Caco-2 (cell line): ENCODE measurements around the gene PADI3. TPM values are rescaled to one million over a fixed set of nuclear protein-coding genes. Genes with fewer than 3 reads are reported as not detected.
A peak's percentile ranks its signal among the peaks of the same experiment; 100 is the strongest.

Experiments used
- Bru-seq: library from RNA; stranded (reverse); fragments of 400-500 nt; gene quantifications from one replicate; lab custom pipeline; 2021; lab: Mats Ljungman, UMichigan
- BruChase-seq, 2 experiments: library from RNA; stranded (reverse); fragments of 400-500 nt; gene quantifications; one replicate each; lab custom pipeline; 2021; lab: Mats Ljungman, UMichigan
- BruUV-seq: library from RNA; stranded (reverse); fragments of 400-500 nt; replicated peaks from 2 replicates; lab custom pipeline; 2021; lab: Mats Ljungman, UMichigan
- CTCF ChIA-PET: fragments of 300-600 bp; sonication (Branson Sonifier 250); formaldehyde crosslinking; loops from one replicate; lab custom pipeline; 2022; ENCODE audit warnings: antibody characterized with exemption; lab: Charles Lee
- POLR2A ChIA-PET: fragments of 300-600 bp; sonication (Branson Sonifier 250); formaldehyde crosslinking; loops from one replicate; lab custom pipeline; 2022; ENCODE audit warnings: antibody characterized with exemption; lab: Charles Lee
- DNase-seq, 2 experiments: peaks; one replicate each; pipeline versions ENCODE4 v3.0.0 to v3.0.0-alpha.2; 2020 to 2022
- H3K27me3 ChIP-seq: replicated peaks from 2 replicates; pipeline ENCODE4 v1.6.0; 2011; ENCODE audit warnings: low read length; ENCODE audit not compliant: control insufficient read depth, insufficient read depth
- H3K36me3 ChIP-seq: 2 replicates; pipeline ENCODE4 v1.5.1; 2011; ENCODE audit warnings: low read length; ENCODE audit not compliant: control insufficient read depth, insufficient read depth
- H3K4me1 ChIP-seq: fragments of 250-450 bp; sonication (Bioruptor Pico); 2 replicates; pipeline ENCODE4 v1.5.1; 2020; ENCODE audit warnings: mild to moderate bottlenecking
- H3K4me3 ChIP-seq: 2 replicates; pipeline ENCODE4 v1.5.1; 2011; ENCODE audit warnings: low read depth, mild to moderate bottlenecking, control low read depth, low read length
- H3K9me3 ChIP-seq: fragments of 250-450 bp; sonication (Bioruptor Pico); 2 replicates; pipeline ENCODE4 v1.5.1; 2020; ENCODE audit warnings: mild to moderate bottlenecking, moderate library complexity
- H3K27ac Mint-ChIP-seq: one replicate; pipeline ENCODE4 v1.8.0; 2022; ENCODE audit warnings: mixed read lengths; ENCODE audit not compliant: unreplicated experiment
- H3K27me3 Mint-ChIP-seq: one replicate; pipeline ENCODE4 v1.8.0; 2022; ENCODE audit warnings: mixed read lengths; ENCODE audit not compliant: insufficient read depth, unreplicated experiment
- H3K36me3 Mint-ChIP-seq: one replicate; pipeline ENCODE4 v1.8.0; 2022; ENCODE audit warnings: mild to moderate bottlenecking, mixed read lengths; ENCODE audit not compliant: insufficient read depth, unreplicated experiment
- H3K4me1 Mint-ChIP-seq: one replicate; pipeline ENCODE4 v1.8.0; 2022; ENCODE audit warnings: low read depth, mixed read lengths; ENCODE audit not compliant: unreplicated experiment
- H3K4me3 Mint-ChIP-seq: one replicate; pipeline ENCODE4 v1.8.0; 2022; ENCODE audit warnings: mild to moderate bottlenecking, moderate library complexity, mixed read lengths; ENCODE audit not compliant: unreplicated experiment
- H3K9me3 Mint-ChIP-seq: one replicate; pipeline ENCODE4 v1.8.0; 2022; ENCODE audit warnings: mixed read lengths; ENCODE audit not compliant: unreplicated experiment
- intact Hi-C: fragments of 100-400 bp; cut with micrococcal nuclease; formaldehyde crosslinking; loops from one replicate; pipeline ENCODE4 v1.10.0; 2022; ENCODE audit not compliant: unreplicated experiment
- long read RNA-seq: library from polyadenylated mRNA; stranded (forward); transcript quantifications from one replicate; pipeline ENCODE4 v2.0.0, GENCODE V29; 2022
- total RNA-seq: library from RNA; stranded (reverse); gene quantifications from 2 replicates; pipeline ENCODE4 v1.2.3, GENCODE V29; 2022
- TF ChIP-seq, protein P1 (sequence below), 2 experiments: fragments of 200-600 bp in 1 of 2; IDR thresholded peaks; 1 replicate in 1 of 2; 2 replicates in 1 of 2; pipeline versions ENCODE4 v1.5.1 to v1.8.0; 2011 to 2022; ENCODE audit warnings: antibody characterized with exemption in 1 of 2, control low read depth in 1 of 2, inconsistent platforms in 1 of 2, low read depth in 1 of 2, low read length in 1 of 2, mild to moderate bottlenecking in 1 of 2, moderate library complexity in 1 of 2; ENCODE audit not compliant: insufficient read depth in 1 of 2, severe bottlenecking in 1 of 2, unreplicated experiment in 1 of 2

The PADI3 gene, protein sequence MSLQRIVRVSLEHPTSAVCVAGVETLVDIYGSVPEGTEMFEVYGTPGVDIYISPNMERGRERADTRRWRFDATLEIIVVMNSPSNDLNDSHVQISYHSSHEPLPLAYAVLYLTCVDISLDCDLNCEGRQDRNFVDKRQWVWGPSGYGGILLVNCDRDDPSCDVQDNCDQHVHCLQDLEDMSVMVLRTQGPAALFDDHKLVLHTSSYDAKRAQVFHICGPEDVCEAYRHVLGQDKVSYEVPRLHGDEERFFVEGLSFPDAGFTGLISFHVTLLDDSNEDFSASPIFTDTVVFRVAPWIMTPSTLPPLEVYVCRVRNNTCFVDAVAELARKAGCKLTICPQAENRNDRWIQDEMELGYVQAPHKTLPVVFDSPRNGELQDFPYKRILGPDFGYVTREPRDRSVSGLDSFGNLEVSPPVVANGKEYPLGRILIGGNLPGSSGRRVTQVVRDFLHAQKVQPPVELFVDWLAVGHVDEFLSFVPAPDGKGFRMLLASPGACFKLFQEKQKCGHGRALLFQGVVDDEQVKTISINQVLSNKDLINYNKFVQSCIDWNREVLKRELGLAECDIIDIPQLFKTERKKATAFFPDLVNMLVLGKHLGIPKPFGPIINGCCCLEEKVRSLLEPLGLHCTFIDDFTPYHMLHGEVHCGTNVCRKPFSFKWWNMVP
- not detected in 2 replicates for total RNA-seq
- Bru-seq, nascent RNA = percentile 5 among the genes with signal in this experiment
- percentile 5 among the genes with signal in this experiment for BruChase-seq, experiment 1, labeled RNA remaining after a 2-hour chase
- BruChase-seq, experiment 2, labeled RNA remaining after a 6-hour chase = percentile 7 among the genes with signal in this experiment
- long read RNA-seq = 0 reads

DNA sequence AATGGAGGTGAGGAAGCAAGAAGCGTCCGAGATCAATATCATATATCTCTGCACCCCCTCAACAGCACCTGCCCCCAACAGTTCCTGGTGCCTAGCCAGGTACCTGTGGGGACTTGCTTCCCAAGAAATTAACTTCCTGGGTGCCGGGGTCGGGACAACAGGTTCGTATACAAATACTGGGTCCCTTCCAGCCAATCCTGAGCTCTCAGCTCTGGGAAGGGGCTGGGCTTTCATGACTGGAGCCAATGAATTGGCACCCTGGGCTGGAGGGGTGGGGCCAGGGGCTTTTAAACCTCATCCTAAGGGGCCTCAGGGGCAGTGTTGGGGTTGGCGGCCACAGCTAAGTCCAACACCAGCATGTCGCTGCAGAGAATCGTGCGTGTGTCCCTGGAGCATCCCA lies at the start of gene PADI3:
Gene PADI3 (plus strand): TSS at position 318 of the 400 bp plus-strand sequence. CDS start 40 bp downstream, at position 358.
- ChIA-PET CTCF (no interaction called here), POLR2A (no interaction called here)
- no TSS peak for BruUV-seq
- H3K27ac Mint-ChIP-seq = no peak within 1 kb of the TSS
- H3K4me1 Mint-ChIP-seq = no peaks in the 10 kb centered on the region
- Histone ChIP-seq H3K4me3 (no peak within 1 kb of the TSS), H3K4me1 (no peaks in the 10 kb centered on the region), H3K36me3 (no peaks in the 10 kb centered on the region), H3K9me3 (no peaks in the 10 kb centered on the region), H3K27me3 (no peaks in the 10 kb centered on the region; the same call in 1 of the 2 replicates)
- intact Hi-C loops = no loop called here
- no peaks in the 10 kb centered on the region for H3K27me3 Mint-ChIP-seq
- TF ChIP-seq, protein P1, sequence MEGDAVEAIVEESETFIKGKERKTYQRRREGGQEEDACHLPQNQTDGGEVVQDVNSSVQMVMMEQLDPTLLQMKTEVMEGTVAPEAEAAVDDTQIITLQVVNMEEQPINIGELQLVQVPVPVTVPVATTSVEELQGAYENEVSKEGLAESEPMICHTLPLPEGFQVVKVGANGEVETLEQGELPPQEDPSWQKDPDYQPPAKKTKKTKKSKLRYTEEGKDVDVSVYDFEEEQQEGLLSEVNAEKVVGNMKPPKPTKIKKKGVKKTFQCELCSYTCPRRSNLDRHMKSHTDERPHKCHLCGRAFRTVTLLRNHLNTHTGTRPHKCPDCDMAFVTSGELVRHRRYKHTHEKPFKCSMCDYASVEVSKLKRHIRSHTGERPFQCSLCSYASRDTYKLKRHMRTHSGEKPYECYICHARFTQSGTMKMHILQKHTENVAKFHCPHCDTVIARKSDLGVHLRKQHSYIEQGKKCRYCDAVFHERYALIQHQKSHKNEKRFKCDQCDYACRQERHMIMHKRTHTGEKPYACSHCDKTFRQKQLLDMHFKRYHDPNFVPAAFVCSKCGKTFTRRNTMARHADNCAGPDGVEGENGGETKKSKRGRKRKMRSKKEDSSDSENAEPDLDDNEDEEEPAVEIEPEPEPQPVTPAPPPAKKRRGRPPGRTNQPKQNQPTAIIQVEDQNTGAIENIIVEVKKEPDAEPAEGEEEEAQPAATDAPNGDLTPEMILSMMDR (IDR thresholded peaks at IDR 0.05; ENCODE audit: insufficient read depth in 1 of 2, low read depth in 1 of 2, low read length in 1 of 2, severe bottlenecking in 1 of 2, unreplicated experiment in 1 of 2) = no peak
- no peak within 1 kb of the TSS for H3K4me3 Mint-ChIP-seq
- H3K36me3 Mint-ChIP-seq = no peaks in the 10 kb centered on the region
- DNase-seq = no peak
- no peaks in the 10 kb centered on the region for H3K9me3 Mint-ChIP-seq

DNA sequence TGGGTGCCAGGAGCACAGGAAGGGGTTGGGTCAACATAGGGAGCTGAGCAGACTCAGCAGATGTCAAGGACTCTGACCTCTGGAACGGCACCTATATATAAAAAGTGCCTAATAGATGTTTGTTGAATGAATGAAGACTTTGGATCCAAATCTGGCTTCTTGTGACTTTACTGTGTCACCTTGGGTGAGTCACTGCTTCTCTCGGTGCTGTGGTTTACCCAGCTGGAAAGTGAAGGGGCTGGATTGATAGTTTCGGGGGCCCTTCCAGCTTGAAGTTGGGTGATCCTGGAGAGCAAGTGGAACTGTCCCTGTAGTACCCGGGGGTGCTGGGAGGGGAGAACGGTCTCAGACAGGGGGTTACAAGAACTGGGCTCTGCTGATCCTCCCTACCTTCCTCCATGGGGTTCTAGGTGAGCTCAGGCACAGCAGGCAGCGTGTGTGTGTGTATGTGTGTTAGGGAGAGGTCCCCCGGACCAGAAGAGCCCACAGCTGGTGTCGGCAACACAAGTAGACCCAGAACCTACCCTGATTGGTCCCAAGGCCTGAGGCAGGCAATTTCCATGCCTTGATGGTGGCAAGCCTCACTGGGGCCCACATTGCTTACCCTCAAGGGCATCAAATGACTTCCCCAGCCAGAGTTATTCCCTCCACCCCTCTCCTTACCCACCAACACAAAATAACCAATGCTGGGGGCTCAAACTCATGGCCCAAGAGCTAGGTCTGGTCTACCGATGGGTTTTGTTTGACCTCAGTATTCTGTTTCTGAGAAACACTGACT lies 49.4 kb upstream of the PADI3 start:
- DNase-seq = no peak
- BruUV-seq = no TSS peak
- Mint-ChIP-seq H3K27me3 (no peaks in the 10 kb centered on the region), H3K36me3 (no peaks in the 10 kb centered on the region), H3K9me3 (no peaks in the 10 kb centered on the region), H3K4me1 (no peaks in the 10 kb centered on the region), H3K4me3 (no peak overlapping the region), H3K27ac (no peak overlapping the region)
- Histone ChIP-seq H3K36me3 (no peaks in the 10 kb centered on the region), H3K27me3 (no peaks in the 10 kb centered on the region), H3K4me1 (peaks cover 15% of the 10 kb centered on the region; the same call in 1 of the 2 replicates), H3K4me3 (no peak overlapping the region), H3K9me3 (no peaks in the 10 kb centered on the region)
- ChIA-PET POLR2A (no interaction called here), CTCF (no interaction called here)
- TF ChIP-seq, protein P1 (IDR thresholded peaks at IDR 0.05; ENCODE audit: insufficient read depth in 1 of 2, low read depth in 1 of 2, low read length in 1 of 2, severe bottlenecking in 1 of 2, unreplicated experiment in 1 of 2) = no peak
- intact Hi-C loops = loop anchor here (10.0 kb wide), 1 partner anchor 55 kb away; no protein-coding TSS in a partner anchor
